Astrocyte (in vitro differentiated cells and primary cell): ENCODE results near the gene PGAM2. TPM values are rescaled to one million over a fixed set of nuclear protein-coding genes. Genes with fewer than 3 reads are reported as not detected.
A peak's percentile ranks its signal among the peaks of the same experiment; 100 is the strongest.

Source experiments
- DNase-seq: peaks from one replicate; pipeline ENCODE4 v3.0.0-alpha.2; 2010; ENCODE audit warnings: low read depth
- FAIRE-seq: peaks from 2 replicates; lab custom pipeline; 2011; peaks lifted over from hg19 to GRCh38; lab: Jason Lieb, UNC
- H2AFZ ChIP-seq: 2 replicates; pipeline ENCODE4 v1.6.0; 2012; ENCODE audit warnings: low read depth, low read length, inconsistent platforms
- H3K27ac ChIP-seq: 2 replicates; pipeline ENCODE4 v1.5.1; 2011; ENCODE audit warnings: low read depth, low read length, inconsistent platforms
- H3K27me3 ChIP-seq: 2 replicates; pipeline ENCODE4 v1.6.0; 2011; ENCODE audit warnings: low read length, inconsistent platforms; ENCODE audit not compliant: insufficient read depth
- H3K36me3 ChIP-seq: 2 replicates; pipeline ENCODE4 v1.5.1; 2011; ENCODE audit warnings: low read length, inconsistent platforms; ENCODE audit not compliant: insufficient read depth
- H3K4me1 ChIP-seq: 2 replicates; pipeline ENCODE4 v1.5.1; 2011; ENCODE audit warnings: low read length, inconsistent platforms; ENCODE audit not compliant: insufficient read depth
- H3K4me2 ChIP-seq: 2 replicates; pipeline ENCODE4 v1.6.0; 2012; ENCODE audit warnings: low read length, inconsistent platforms
- H3K4me3 ChIP-seq: 2 replicates; pipeline ENCODE4 v1.5.1; 2011; ENCODE audit warnings: low read depth, mild to moderate bottlenecking, low read length, inconsistent platforms; ENCODE audit not compliant: insufficient read depth
- H3K79me2 ChIP-seq: 2 replicates; pipeline ENCODE4 v1.6.0; 2012; ENCODE audit warnings: mild to moderate bottlenecking, low read length, inconsistent platforms; ENCODE audit not compliant: insufficient read depth
- H3K9ac ChIP-seq: 2 replicates; pipeline ENCODE4 v1.6.0; 2012; ENCODE audit warnings: mild to moderate bottlenecking, low read length, inconsistent platforms
- H3K9me3 ChIP-seq: 2 replicates; pipeline ENCODE4 v1.5.1; 2012; ENCODE audit warnings: low read depth, mild to moderate bottlenecking, low read length, inconsistent platforms; ENCODE audit not compliant: insufficient read depth
- H4K20me1 ChIP-seq: 2 replicates; pipeline ENCODE4 v1.6.0; 2012; ENCODE audit warnings: low read length, inconsistent platforms; ENCODE audit not compliant: insufficient read depth
- H3K27ac Mint-ChIP-seq: one replicate; pipeline ENCODE4 v1.8.0; 2021; ENCODE audit warnings: mild to moderate bottlenecking, mixed read lengths; ENCODE audit not compliant: unreplicated experiment
- H3K27me3 Mint-ChIP-seq: one replicate; pipeline ENCODE4 v1.8.0; 2021; ENCODE audit warnings: low read depth, mixed read lengths; ENCODE audit not compliant: unreplicated experiment
- H3K36me3 Mint-ChIP-seq: one replicate; pipeline ENCODE4 v1.8.0; 2021; ENCODE audit warnings: low read depth, mixed read lengths; ENCODE audit not compliant: unreplicated experiment
- H3K4me1 Mint-ChIP-seq: one replicate; pipeline ENCODE4 v1.8.0; 2021; ENCODE audit warnings: low read depth, mixed read lengths; ENCODE audit not compliant: unreplicated experiment
- H3K4me3 Mint-ChIP-seq: one replicate; pipeline ENCODE4 v1.8.0; 2021; ENCODE audit warnings: mild to moderate bottlenecking, moderate library complexity, mixed read lengths; ENCODE audit not compliant: unreplicated experiment
- H3K9me3 Mint-ChIP-seq: one replicate; pipeline ENCODE4 v1.8.0; 2021; ENCODE audit warnings: mild to moderate bottlenecking, mixed read lengths; ENCODE audit not compliant: unreplicated experiment
- EZH2 ChIP-seq: IDR thresholded peaks from 2 replicates; pipeline ENCODE4 v1.6.1; 2012; ENCODE audit warnings: mild to moderate bottlenecking, low read length, inconsistent platforms; ENCODE audit not compliant: insufficient read depth
- total RNA-seq: library from RNA; stranded (reverse); gene quantifications from 2 replicates; pipeline ENCODE4 v1.2.1, GENCODE V29; 2021
- TF ChIP-seq, protein P1 (sequence below): IDR thresholded peaks from 2 replicates; pipeline ENCODE4 v1.5.1; 2011; ENCODE audit warnings: low read depth, mild to moderate bottlenecking, inconsistent platforms, low read length, moderate library complexity; ENCODE audit not compliant: insufficient read depth

PGAM2 gene
- total RNA-seq, 1 donor from 2014 or later = 0.79 TPM

- no peak overlapping the region for H3K4me3 ChIP-seq
- Mint-ChIP-seq H3K36me3 (peaks cover 33% of the 10 kb centered on the region), H3K4me3 (no peak overlapping the region), H3K4me1 (no peaks in the 10 kb centered on the region), H3K9me3 (no peaks in the 10 kb centered on the region), H3K27ac (peak overlapping the region; percentile 34), H3K27me3 (no peaks in the 10 kb centered on the region)
- H3K4me2 ChIP-seq = no peak overlapping the region
- H3K79me2 ChIP-seq = peaks cover 19% of the 10 kb centered on the region
- H3K9me3 ChIP-seq = no peaks in the 10 kb centered on the region
- FAIRE-seq (no peak), DNase-seq (no peak)
- no peak overlapping the region for H3K9ac ChIP-seq
- peaks cover 84% of the 10 kb centered on the region for H4K20me1 ChIP-seq
- H2AFZ ChIP-seq = no peak overlapping the region
- H3K27ac ChIP-seq = no peak overlapping the region
- H3K4me1 ChIP-seq = peaks cover 3% of the 10 kb centered on the region
- H3K27me3 ChIP-seq = peaks cover 3% of the 10 kb centered on the region
- H3K36me3 ChIP-seq = peaks cover 33% of the 10 kb centered on the region
- TF ChIP-seq, protein P1, sequence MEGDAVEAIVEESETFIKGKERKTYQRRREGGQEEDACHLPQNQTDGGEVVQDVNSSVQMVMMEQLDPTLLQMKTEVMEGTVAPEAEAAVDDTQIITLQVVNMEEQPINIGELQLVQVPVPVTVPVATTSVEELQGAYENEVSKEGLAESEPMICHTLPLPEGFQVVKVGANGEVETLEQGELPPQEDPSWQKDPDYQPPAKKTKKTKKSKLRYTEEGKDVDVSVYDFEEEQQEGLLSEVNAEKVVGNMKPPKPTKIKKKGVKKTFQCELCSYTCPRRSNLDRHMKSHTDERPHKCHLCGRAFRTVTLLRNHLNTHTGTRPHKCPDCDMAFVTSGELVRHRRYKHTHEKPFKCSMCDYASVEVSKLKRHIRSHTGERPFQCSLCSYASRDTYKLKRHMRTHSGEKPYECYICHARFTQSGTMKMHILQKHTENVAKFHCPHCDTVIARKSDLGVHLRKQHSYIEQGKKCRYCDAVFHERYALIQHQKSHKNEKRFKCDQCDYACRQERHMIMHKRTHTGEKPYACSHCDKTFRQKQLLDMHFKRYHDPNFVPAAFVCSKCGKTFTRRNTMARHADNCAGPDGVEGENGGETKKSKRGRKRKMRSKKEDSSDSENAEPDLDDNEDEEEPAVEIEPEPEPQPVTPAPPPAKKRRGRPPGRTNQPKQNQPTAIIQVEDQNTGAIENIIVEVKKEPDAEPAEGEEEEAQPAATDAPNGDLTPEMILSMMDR = no peak
Measured at GRCh38 chr7:44059219-44060090, 5.9 kb downstream of the PGAM2 start.

DNA sequence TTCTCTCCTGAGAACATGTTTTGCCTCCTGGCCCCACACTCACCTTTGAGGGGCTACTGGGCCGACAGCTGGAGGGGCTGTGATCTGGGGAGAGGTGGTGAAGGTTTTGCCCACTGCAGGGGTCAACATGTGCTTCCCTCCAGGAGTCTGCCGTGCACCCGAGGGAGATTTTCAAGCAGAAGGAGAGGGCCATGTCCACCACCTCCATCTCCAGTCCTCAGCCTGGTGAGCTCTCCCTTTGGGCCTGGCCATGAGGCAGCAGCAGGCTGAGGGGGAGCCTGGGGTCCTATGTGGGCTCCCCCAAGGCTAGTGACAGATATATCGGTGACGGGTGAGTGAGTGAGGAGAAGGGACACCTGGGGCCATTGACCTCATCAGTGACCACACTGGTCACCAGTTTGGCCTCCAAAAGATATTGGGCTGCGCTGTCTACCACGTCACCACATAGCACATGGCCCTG lies 6.6 kb downstream of the PGAM2 start:
- no peak overlapping the region for H3K27ac ChIP-seq
- H3K9ac ChIP-seq = no peak overlapping the region
- no peak overlapping the region for H3K27ac Mint-ChIP-seq
- H3K4me1 Mint-ChIP-seq = no peaks in the 10 kb centered on the region
- TF ChIP-seq EZH2 = no peak
- TF ChIP-seq, protein P1 = no peak
- FAIRE-seq (no peak), DNase-seq (no peak)
- H3K27me3 Mint-ChIP-seq = no peaks in the 10 kb centered on the region
- no peaks in the 10 kb centered on the region for H3K27me3 ChIP-seq
- no peak overlapping the region for H3K4me3 ChIP-seq
- peaks cover 19% of the 10 kb centered on the region for H3K79me2 ChIP-seq
- peaks cover 3% of the 10 kb centered on the region for H3K4me1 ChIP-seq
- H4K20me1 ChIP-seq = peaks cover 79% of the 10 kb centered on the region
- peaks cover 33% of the 10 kb centered on the region for H3K36me3 Mint-ChIP-seq
- H3K36me3 ChIP-seq = peaks cover 35% of the 10 kb centered on the region
- H2AFZ ChIP-seq = no peak overlapping the region
- H3K9me3 ChIP-seq = no peaks in the 10 kb centered on the region
- no peak overlapping the region for H3K4me3 Mint-ChIP-seq
- H3K4me2 ChIP-seq = no peak overlapping the region
- no peaks in the 10 kb centered on the region for H3K9me3 Mint-ChIP-seq
